Smooth muscle cell (in vitro differentiated cells): ENCODE data around the gene ACOX2. TPM values are rescaled to one million over a fixed set of nuclear protein-coding genes. Genes with fewer than 3 reads are reported as not detected.

Experiments used
- DNase-seq: peaks from one replicate; lab custom pipeline; 2025; ENCODE audit not compliant: unreplicated experiment; lab: John Stamatoyannopoulos, UW
- H2AFZ ChIP-seq: fragments of 200-600 bp; sonication (generic); 2 replicates; pipeline ENCODE4 v1.6.0; 2016; ENCODE audit warnings: antibody characterized with exemption, low read depth, mild to moderate bottlenecking
- H3F3A ChIP-seq: fragments of 200-600 bp; sonication (generic); 2 replicates; pipeline ENCODE4 v1.6.0; 2017; ENCODE audit warnings: antibody characterized with exemption, low read depth
- H3K27ac ChIP-seq: fragments of 200-600 bp; sonication (generic); 2 replicates; pipeline ENCODE4 v1.5.1; 2016; ENCODE audit warnings: low read depth, mild to moderate bottlenecking
- H3K27me3 ChIP-seq: fragments of 200-600 bp; sonication (generic); 2 replicates; pipeline ENCODE4 v1.6.1; 2016; ENCODE audit warnings: low read depth, mild to moderate bottlenecking
- H3K36me3 ChIP-seq: fragments of 200-600 bp; sonication (generic); 2 replicates; pipeline ENCODE4 v1.5.1; 2016; ENCODE audit warnings: low read depth
- H3K4me1 ChIP-seq: fragments of 200-600 bp; sonication (generic); 2 replicates; pipeline ENCODE4 v1.5.1; 2016; ENCODE audit warnings: low read depth
- H3K4me2 ChIP-seq: fragments of 200-600 bp; sonication (generic); 2 replicates; pipeline ENCODE4 v1.6.0; 2016; ENCODE audit warnings: mild to moderate bottlenecking
- H3K4me3 ChIP-seq: fragments of 200-600 bp; sonication (generic); 2 replicates; pipeline ENCODE4 v1.5.1; 2016; ENCODE audit warnings: mild to moderate bottlenecking
- H3K79me2 ChIP-seq: fragments of 200-600 bp; sonication (generic); 2 replicates; pipeline ENCODE4 v1.6.0; 2016; ENCODE audit warnings: low read depth, mild to moderate bottlenecking
- H3K9ac ChIP-seq: fragments of 200-600 bp; sonication (generic); 2 replicates; pipeline ENCODE4 v1.6.0; 2016; ENCODE audit warnings: low read depth
- H3K9me3 ChIP-seq: fragments of 200-600 bp; sonication (generic); replicated peaks from 2 replicates; pipeline ENCODE4 v1.5.1; 2016; ENCODE audit warnings: low read depth
- H4K20me1 ChIP-seq: fragments of 200-600 bp; sonication (generic); 2 replicates; pipeline ENCODE4 v1.6.0; 2016; ENCODE audit warnings: low read depth
- CTCF ChIP-seq: fragments of 200-600 bp; sonication (generic); IDR thresholded peaks from 2 replicates; pipeline ENCODE4 v1.5.1; 2017; ENCODE audit warnings: borderline replicate concordance, mild to moderate bottlenecking, antibody characterized with exemption; ENCODE audit not compliant: insufficient read depth, poor library complexity, severe bottlenecking
- WGBS: methylation state at CpG from one replicate; pipeline ENCODE4 v1.1.7; 2016; ENCODE audit warnings: low lambda C conversion rate; 5-methylcytosine and 5-hydroxymethylcytosine counted together
- polyA plus RNA-seq: library from polyadenylated mRNA; unstranded; fragments of >200 nt; fragmentation: Nextera tagmentation; extraction: Ambion mirVana; gene quantifications from 2 replicates; pipeline ENCODE4 v1.2.1, GENCODE V29; 2016
- total RNA-seq: library from RNA; depleted of rRNA; stranded (reverse); fragments of >200 nt; gene quantifications from 2 replicates; pipeline ENCODE4 v1.2.3, GENCODE V29; 2014

The ACOX2 gene
- total and polyA plus RNA-seq, 2 experiments from 2014 or later = 8.5 to 13.2 TPM

GRCh38 chr3:58485801-58486435 lies 51.1 kb downstream of the ACOX2 start:
- H2AFZ ChIP-seq = no peak overlapping the region
- H3K4me1 ChIP-seq = no peaks in the 10 kb centered on the region
- H3K4me2 ChIP-seq = no peak overlapping the region
- no peaks in the 10 kb centered on the region for H4K20me1 ChIP-seq
- H3K36me3 ChIP-seq = no peaks in the 10 kb centered on the region
- H3K27me3 ChIP-seq = no peaks in the 10 kb centered on the region
- no peak for TF ChIP-seq CTCF
- H3K9ac ChIP-seq = no peak overlapping the region
- no peaks in the 10 kb centered on the region for H3K79me2 ChIP-seq
- peaks cover 6% of the 10 kb centered on the region for H3F3A ChIP-seq
- no peak for DNase-seq
- WGBS = 95% methylated on average over 6 of the region's 6 CpGs
- no peak overlapping the region for H3K27ac ChIP-seq
- no peaks in the 10 kb centered on the region for H3K9me3 ChIP-seq
- H3K4me3 ChIP-seq = no peak overlapping the region

GRCh38 chr3:58484722-58485069 lies 52.3 kb downstream of the ACOX2 start:
- no peak overlapping the region for H3K9ac ChIP-seq
- H3K27me3 ChIP-seq = no peaks in the 10 kb centered on the region
- H3K4me2 ChIP-seq = no peak overlapping the region
- no peaks in the 10 kb centered on the region for H3K36me3 ChIP-seq
- no peaks in the 10 kb centered on the region for H3K4me1 ChIP-seq
- no peak overlapping the region for H2AFZ ChIP-seq
- TF ChIP-seq CTCF = no peak
- H3K9me3 ChIP-seq = peaks cover under 1% of the 10 kb centered on the region
- no peak overlapping the region for H3K27ac ChIP-seq
- H3K79me2 ChIP-seq = no peaks in the 10 kb centered on the region
- no peaks in the 10 kb centered on the region for H3F3A ChIP-seq
- DNase-seq = no peak
- 86% methylated on average over 3 of the region's 3 CpGs for WGBS
- no peaks in the 10 kb centered on the region for H4K20me1 ChIP-seq
- H3K4me3 ChIP-seq = no peak overlapping the region

- Histone ChIP-seq H3K27me3 (no peaks in the 10 kb centered on the region), H3K4me3 (no peak overlapping the region), H3K79me2 (no peaks in the 10 kb centered on the region), H3K36me3 (no peaks in the 10 kb centered on the region), H3K4me1 (no peaks in the 10 kb centered on the region), H3K27ac (no peak overlapping the region), H3K4me2 (no peak overlapping the region), H3K9me3 (peaks cover 5% of the 10 kb centered on the region), H3F3A (no peaks in the 10 kb centered on the region), H4K20me1 (no peaks in the 10 kb centered on the region), H2AFZ (no peak overlapping the region), H3K9ac (no peak overlapping the region)
- WGBS = 52% methylated on average over 7 of the region's 7 CpGs
- TF ChIP-seq CTCF = no peak
- DNase-seq = no peak
These were observed 52.8 kb downstream of the ACOX2 start for GRCh38 chr3:58484045-58484721.
